H1 (cell line): Measurements from ENCODE around the gene ZNF888. TPM values are rescaled to one million over a fixed set of nuclear protein-coding genes. Genes with fewer than 3 reads are reported as not detected.

Source experiments
- CTCF ChIA-PET: fragments of 300-600 bp; sonication (Branson Sonifier 250); formaldehyde crosslinking; loops from one replicate; lab custom pipeline; 2021; ENCODE audit not compliant: partially characterized antibody; lab: Charles Lee
- POLR2A ChIA-PET: fragments of 300-600 bp; sonication (Branson Sonifier 250); formaldehyde crosslinking; loops from one replicate; lab custom pipeline; 2021; ENCODE audit warnings: inconsistent platforms; ENCODE audit not compliant: partially characterized antibody; lab: Charles Lee
- DNase-seq, 2 experiments: peaks; one replicate each; pipeline versions ENCODE4 v3.0.0 to v3.0.0-alpha.2; 2010 to 2022; ENCODE audit warnings: low spot score in 2 of 2, low read depth in 1 of 2, mixed read lengths in 1 of 2
- FAIRE-seq: peaks from 2 replicates; lab custom pipeline; 2011; peaks lifted over from hg19 to GRCh38; lab: Jason Lieb, UNC
- H2AFZ ChIP-seq: 2 replicates; pipeline ENCODE4 v1.8.1; 2012; ENCODE audit warnings: low read length, inconsistent platforms
- H2AK5ac ChIP-seq: 2 replicates; pipeline ENCODE4 v1.6.1; 2013; ENCODE audit warnings: low read depth, low read length
- H2BK120ac ChIP-seq: replicated peaks from 2 replicates; pipeline ENCODE3; 2013; ENCODE audit warnings: low read depth, low read length, inconsistent platforms
- H2BK12ac ChIP-seq: 2 replicates; pipeline ENCODE4 v1.6.1; 2013; ENCODE audit warnings: low read depth, low read length
- H2BK15ac ChIP-seq: 2 replicates; pipeline ENCODE4 v1.6.1; 2013; ENCODE audit warnings: low read length
- H2BK20ac ChIP-seq: 2 replicates; pipeline ENCODE4 v1.6.1; 2013; ENCODE audit warnings: low read length
- H2BK5ac ChIP-seq: 2 replicates; pipeline ENCODE4 v1.6.1; 2013; ENCODE audit warnings: low read depth, low read length
- H3K14ac ChIP-seq: 2 replicates; pipeline ENCODE4 v1.6.1; 2013; ENCODE audit warnings: inconsistent platforms; ENCODE audit not compliant: insufficient read length
- H3K18ac ChIP-seq: 2 replicates; pipeline ENCODE4 v1.6.1; 2013; ENCODE audit warnings: low read length; ENCODE audit errors: extremely low read depth
- H3K23ac ChIP-seq: 2 replicates; pipeline ENCODE4 v1.6.1; 2013; ENCODE audit warnings: inconsistent platforms; ENCODE audit not compliant: insufficient read length
- H3K23me2 ChIP-seq: 2 replicates; pipeline ENCODE4 v1.6.1; 2013; ENCODE audit warnings: low read depth, low read length
- H3K27ac ChIP-seq: 2 replicates; pipeline ENCODE4 v1.6.1; 2011; ENCODE audit warnings: low read depth, low read length, inconsistent platforms
- H3K27me3 ChIP-seq, 4 experiments: replicated peaks in 1 of 4; 1 replicate in 1 of 4; 2 replicates in 3 of 4; pipeline versions ENCODE4 v1.6.1 to v1.8.1; 2011 to 2013; ENCODE audit warnings: low read length in 3 of 4, mild to moderate bottlenecking in 3 of 4, inconsistent platforms in 2 of 4, mixed read lengths in 2 of 4, moderate library complexity in 1 of 4; ENCODE audit not compliant: control insufficient read depth in 3 of 4, insufficient read depth in 3 of 4; ENCODE audit errors: extremely low read depth in 1 of 4
- H3K36me3 ChIP-seq, 4 experiments: 2 replicates each; pipeline versions ENCODE4 v1.6.1 to v1.8.1; 2011 to 2013; ENCODE audit warnings: mild to moderate bottlenecking in 4 of 4, low read length in 3 of 4, moderate library complexity in 2 of 4, control low read depth in 1 of 4, inconsistent platforms in 1 of 4; ENCODE audit not compliant: insufficient read depth in 4 of 4, control insufficient read depth in 2 of 4
- H3K4ac ChIP-seq: replicated peaks from 2 replicates; pipeline ENCODE3; 2013; ENCODE audit warnings: low read length, low read depth, mixed read lengths, inconsistent platforms; ENCODE audit not compliant: insufficient read length
- H3K4me1 ChIP-seq, 4 experiments: replicated peaks in 1 of 4; 1 replicate in 1 of 4; 2 replicates in 3 of 4; pipeline versions ENCODE4 v1.6.1 to v1.8.1; 2011 to 2013; ENCODE audit warnings: low read length in 3 of 4, inconsistent platforms in 2 of 4, mixed read lengths in 1 of 4; ENCODE audit not compliant: insufficient read depth in 4 of 4, control insufficient read depth in 3 of 4
- H3K4me2 ChIP-seq, 2 experiments: 2 replicates each; pipeline versions ENCODE4 v1.6.1 to v1.8.1; 2011 to 2013; ENCODE audit warnings: low read depth in 2 of 2, low read length in 2 of 2, control low read depth in 1 of 2, inconsistent platforms in 1 of 2, mild to moderate bottlenecking in 1 of 2; ENCODE audit not compliant: insufficient read depth in 1 of 2
- H3K4me3 ChIP-seq, 4 experiments: fragments of 200-600, 300-600 bp in 1 of 4; sonication (generic), shearing (Covaris generic), sonication (Bioruptor Twin) in 1 of 4; 2 replicates each; pipeline versions ENCODE4 v1.5.1 to v1.8.1; 2011 to 2016; ENCODE audit warnings: low read length in 4 of 4, low read depth in 3 of 4, control low read depth in 2 of 4, inconsistent platforms in 2 of 4, mild to moderate bottlenecking in 2 of 4, mixed read lengths in 1 of 4, moderate library complexity in 1 of 4; ENCODE audit not compliant: insufficient read depth in 2 of 4; ENCODE audit errors: extremely low read depth in 1 of 4
- H3K56ac ChIP-seq: replicated peaks from 2 replicates; pipeline ENCODE3; 2013; ENCODE audit warnings: low read depth, mild to moderate bottlenecking, mixed read lengths, low read length, inconsistent platforms; ENCODE audit not compliant: insufficient read length
- H3K79me1 ChIP-seq: 2 replicates; pipeline ENCODE4 v1.6.1; 2013; ENCODE audit warnings: low read depth, low read length, control low read depth
- H3K79me2 ChIP-seq, 2 experiments: 2 replicates each; pipeline versions ENCODE4 v1.6.1 to v1.8.1; 2012 to 2013; ENCODE audit warnings: low read length in 2 of 2, mild to moderate bottlenecking in 2 of 2, inconsistent platforms in 1 of 2; ENCODE audit not compliant: insufficient read depth in 2 of 2, control insufficient read depth in 1 of 2
- H3K9ac ChIP-seq, 4 experiments: replicated peaks in 1 of 4; 1 replicate in 1 of 4; 2 replicates in 3 of 4; pipeline versions ENCODE4 v1.6.1 to v1.8.1; 2011 to 2013; ENCODE audit warnings: low read depth in 3 of 4, low read length in 3 of 4, control low read depth in 2 of 4, mild to moderate bottlenecking in 2 of 4, moderate library complexity in 2 of 4, inconsistent platforms in 1 of 4; ENCODE audit errors: extremely low read depth in 1 of 4
- H3K9me3 ChIP-seq, 2 experiments: 2 replicates each; pipeline versions ENCODE4 v1.6.1 to v1.8.1; 2012 to 2013; ENCODE audit warnings: mild to moderate bottlenecking in 2 of 2, moderate library complexity in 2 of 2, control low read depth in 1 of 2, inconsistent platforms in 1 of 2, low read depth in 1 of 2, low read length in 1 of 2, mixed read lengths in 1 of 2; ENCODE audit not compliant: insufficient read depth in 2 of 2
- H4K20me1 ChIP-seq, 2 experiments: replicated peaks in 1 of 2; 2 replicates each; pipeline versions ENCODE3 to v1.8.1; 2011 to 2013; ENCODE audit warnings: inconsistent platforms in 2 of 2, low read length in 2 of 2, mild to moderate bottlenecking in 1 of 2; ENCODE audit not compliant: insufficient read depth in 2 of 2, control insufficient read depth in 1 of 2
- H4K5ac ChIP-seq: 2 replicates; pipeline ENCODE4 v1.6.1; 2013; ENCODE audit warnings: low read length, low read depth, mixed read lengths, inconsistent platforms; ENCODE audit not compliant: insufficient read length
- H4K8ac ChIP-seq: 2 replicates; pipeline ENCODE4 v1.8.0; 2013; ENCODE audit warnings: mild to moderate bottlenecking, moderate library complexity, low read length, inconsistent platforms; ENCODE audit not compliant: insufficient read depth; ENCODE audit errors: extremely low read depth
- H4K91ac ChIP-seq: replicated peaks from 2 replicates; pipeline ENCODE3; 2013; ENCODE audit warnings: low read length, mixed read lengths, inconsistent platforms; ENCODE audit not compliant: insufficient read length
- BCL11A ChIP-seq, 2 experiments: IDR thresholded peaks; one replicate each; pipeline ENCODE4 v1.6.1; 2011; ENCODE audit warnings: low read depth in 2 of 2, low read length in 2 of 2, mild to moderate bottlenecking in 2 of 2
- BRCA1 ChIP-seq: IDR thresholded peaks from 2 replicates; pipeline ENCODE4 v1.6.1; 2012; ENCODE audit warnings: low read depth, low read length, improper control_type of control experiment
- CBX5 ChIP-seq: fragments of 300-800, 300-1000 bp; sonication (generic); IDR thresholded peaks from 2 replicates; pipeline ENCODE4 v1.7.1; 2016; ENCODE audit warnings: antibody characterized with exemption, low read length, low read depth
- GTF2F1 ChIP-seq: IDR thresholded peaks from 2 replicates; pipeline ENCODE4 v1.6.1; 2012; ENCODE audit warnings: low read depth, low read length, improper control_type of control experiment, borderline replicate concordance
- ZNF274 ChIP-seq: IDR thresholded peaks from 2 replicates; pipeline ENCODE4 v1.7.0; 2012; ENCODE audit warnings: low read length, borderline replicate concordance; ENCODE audit errors: extremely low read depth
- WGBS, 2 experiments: shearing (Covaris generic) in 1 of 2; methylation state at CpG; one replicate each; pipeline versions ENCODE4 v1.1.6 to v1.1.7; 2013 to 2015; ENCODE audit warnings: low lambda C conversion rate in 2 of 2, mixed read lengths in 2 of 2, inconsistent platforms in 1 of 2, low coverage in 1 of 2, missing lambda C conversion rate in 1 of 2; ENCODE audit not compliant: insufficient replicate concordance in 2 of 2, insufficient coverage in 1 of 2, insufficient read length in 1 of 2; ENCODE audit errors: extremely low coverage in 1 of 2, missing lambda C conversion rate in 1 of 2; 5-methylcytosine and 5-hydroxymethylcytosine counted together
- polyA plus RNA-seq, 7 experiments: library from polyadenylated mRNA; depleted of rRNA in 3 of 7; stranded (reverse) in 5 of 7; unstranded in 2 of 7; fragments of >200 nt in 5 of 7; fragments of 200-250 nt in 2 of 7; gene quantifications; 1 replicate in 5 of 7; 2 replicates in 1 of 7; 4 replicates in 1 of 7; pipeline versions ENCODE4 v1.2.1 to v1.2.3, GENCODE V29; 2011 to 2013; ENCODE audit warnings: missing spikeins in 2 of 7, mixed read lengths in 2 of 7
- total RNA-seq: library from RNA; stranded (reverse); fragmentation: NEBNext Ultra II Directional; extraction: Animal tissue kit (Norgen Biotek cat#: 25700); gene quantifications from 2 replicates; pipeline ENCODE4 v1.2.1, GENCODE V29; 2021

Gene ZNF888
- total and polyA plus RNA-seq, 2 of the 8 experiments (the other 6 are each of a cell fraction or from before 2014, with no cell fraction given) = 1.1 to 8.6 TPM

DNA sequence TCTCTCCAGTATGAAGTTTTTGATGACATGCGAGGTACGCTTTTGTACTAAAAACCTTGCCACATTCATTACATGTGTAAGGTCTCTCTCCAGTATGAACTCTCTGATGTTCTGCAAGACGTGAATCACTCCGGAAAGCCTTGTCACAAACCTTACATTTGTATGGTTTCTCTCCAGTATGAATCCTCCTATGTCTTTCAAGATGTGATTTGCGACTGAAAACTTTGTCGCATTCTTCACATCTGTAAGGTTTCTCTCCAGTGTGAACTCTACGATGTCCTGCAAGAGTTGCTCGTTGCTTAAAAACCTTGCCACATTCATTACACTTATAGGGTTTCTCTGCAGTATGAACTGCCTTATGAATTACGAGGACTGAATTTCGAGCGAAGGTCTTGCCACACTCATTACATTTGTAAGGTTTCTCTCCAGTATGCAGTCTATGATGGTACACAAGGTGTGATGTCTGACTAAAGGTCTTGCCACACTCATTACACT is 42.3 kb downstream of the ZNF888 start:
- Histone ChIP-seq H3K27me3 (no peaks in the 10 kb centered on the region), H3K27ac (no peak overlapping the region), H2BK120ac (no peak overlapping the region), H2AK5ac (no peak overlapping the region), H2BK5ac (no peak overlapping the region), H3K9ac (no peak overlapping the region), H2BK12ac (no peak overlapping the region), H2BK15ac (no peak overlapping the region), H4K8ac (no peak overlapping the region), H3K79me1 (no peaks in the 10 kb centered on the region), H3K4me2 (no peak overlapping the region), H3K4ac (no peak overlapping the region), H3K36me3 (peaks cover 11 to 66% (median 47%) of the 10 kb centered on the region in 4 experiments), H3K23ac (no peak overlapping the region), H4K91ac (no peak overlapping the region), H3K23me2 (no peaks in the 10 kb centered on the region), H4K5ac (no peak overlapping the region), H2AFZ (no peak overlapping the region), H3K18ac (no peak overlapping the region), H3K4me3 (no peak overlapping the region), H3K14ac (no peak overlapping the region), H3K56ac (no peak overlapping the region), H2BK20ac (no peak overlapping the region), H4K20me1 (no peaks in the 10 kb centered on the region), H3K79me2 (no peaks in the 10 kb centered on the region), H3K9me3 (peaks cover 6 to 10% of the 10 kb centered on the region in 2 experiments; a peak in 1 of 4 replicates), H3K4me1 (no peaks in the 10 kb centered on the region)
- no peak for FAIRE-seq
- WGBS, 2 experiments = 90% methylated on average over 11 of the region's 11 CpGs; no CpG with 5 or more reads in 1 of the 2 experiments
- CTCF ChIA-PET = no interaction called here
- POLR2A ChIA-PET = no interaction called here
- no peak for TF ChIP-seq CBX5
- TF ChIP-seq BCL11A (IDR thresholded peaks at IDR 0.05; ENCODE audit: low read depth in 2 of 2, low read length in 2 of 2) = no peak
- TF ChIP-seq BRCA1 = no peak
- TF ChIP-seq GTF2F1 = no peak
- peak; percentile 43; the same call in 1 of the 2 replicates for TF ChIP-seq ZNF274
- no peak for DNase-seq
